HL-60 (cell line): ENCODE measurements around the gene KRTAP5-8.
A peak's percentile ranks its signal among the peaks of the same experiment; 100 is the strongest.

ENCODE experiments used
- POLR2AphosphoS5 ChIP-seq: IDR thresholded peaks from 2 replicates; pipeline ENCODE4 v1.6.1; 2012; ENCODE audit warnings: low read depth
- TF ChIP-seq, protein P1 (sequence below): IDR thresholded peaks from one replicate; pipeline ENCODE4 v1.5.1; 2011; ENCODE audit warnings: low read length, control low read depth, inconsistent platforms; ENCODE audit not compliant: insufficient read depth

DNA sequence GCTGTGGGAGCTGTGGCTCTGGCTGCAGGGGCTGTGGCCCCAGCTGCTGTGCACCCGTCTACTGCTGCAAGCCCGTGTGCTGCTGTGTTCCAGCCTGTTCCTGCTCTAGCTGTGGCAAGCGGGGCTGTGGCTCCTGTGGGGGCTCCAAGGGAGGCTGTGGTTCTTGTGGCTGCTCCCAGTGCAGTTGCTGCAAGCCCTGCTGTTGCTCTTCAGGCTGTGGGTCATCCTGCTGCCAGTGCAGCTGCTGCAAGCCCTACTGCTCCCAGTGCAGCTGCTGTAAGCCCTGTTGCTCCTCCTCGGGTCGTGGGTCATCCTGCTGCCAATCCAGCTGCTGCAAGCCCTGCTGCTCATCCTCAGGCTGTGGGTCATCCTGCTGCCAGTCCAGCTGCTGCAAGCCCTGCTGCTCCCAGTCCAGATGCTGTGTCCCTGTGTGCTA is 10.9 kb downstream of the KRTAP5-8 start:
- TF ChIP-seq, protein P1, sequence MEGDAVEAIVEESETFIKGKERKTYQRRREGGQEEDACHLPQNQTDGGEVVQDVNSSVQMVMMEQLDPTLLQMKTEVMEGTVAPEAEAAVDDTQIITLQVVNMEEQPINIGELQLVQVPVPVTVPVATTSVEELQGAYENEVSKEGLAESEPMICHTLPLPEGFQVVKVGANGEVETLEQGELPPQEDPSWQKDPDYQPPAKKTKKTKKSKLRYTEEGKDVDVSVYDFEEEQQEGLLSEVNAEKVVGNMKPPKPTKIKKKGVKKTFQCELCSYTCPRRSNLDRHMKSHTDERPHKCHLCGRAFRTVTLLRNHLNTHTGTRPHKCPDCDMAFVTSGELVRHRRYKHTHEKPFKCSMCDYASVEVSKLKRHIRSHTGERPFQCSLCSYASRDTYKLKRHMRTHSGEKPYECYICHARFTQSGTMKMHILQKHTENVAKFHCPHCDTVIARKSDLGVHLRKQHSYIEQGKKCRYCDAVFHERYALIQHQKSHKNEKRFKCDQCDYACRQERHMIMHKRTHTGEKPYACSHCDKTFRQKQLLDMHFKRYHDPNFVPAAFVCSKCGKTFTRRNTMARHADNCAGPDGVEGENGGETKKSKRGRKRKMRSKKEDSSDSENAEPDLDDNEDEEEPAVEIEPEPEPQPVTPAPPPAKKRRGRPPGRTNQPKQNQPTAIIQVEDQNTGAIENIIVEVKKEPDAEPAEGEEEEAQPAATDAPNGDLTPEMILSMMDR = no peak
- TF ChIP-seq POLR2AphosphoS5 = peak; percentile 93
